HG03097 (cell line): ENCODE data around the gene TNNI3.
A peak's percentile ranks its signal among the peaks of the same experiment; 100 is the strongest.
"Not testable (repeated sequence)": the region's sequence is repeated elsewhere in the genome, so short reads cannot be mapped to it uniquely, and the experiment has no call there.

Experiments
- ATAC-seq: cut with Tn5 transposase; IDR thresholded peaks from one replicate; pipeline ENCODE4 v1.9.1; 2021; ENCODE audit not compliant: unreplicated experiment, low FRiP score

TNNI3 gene

DNA sequence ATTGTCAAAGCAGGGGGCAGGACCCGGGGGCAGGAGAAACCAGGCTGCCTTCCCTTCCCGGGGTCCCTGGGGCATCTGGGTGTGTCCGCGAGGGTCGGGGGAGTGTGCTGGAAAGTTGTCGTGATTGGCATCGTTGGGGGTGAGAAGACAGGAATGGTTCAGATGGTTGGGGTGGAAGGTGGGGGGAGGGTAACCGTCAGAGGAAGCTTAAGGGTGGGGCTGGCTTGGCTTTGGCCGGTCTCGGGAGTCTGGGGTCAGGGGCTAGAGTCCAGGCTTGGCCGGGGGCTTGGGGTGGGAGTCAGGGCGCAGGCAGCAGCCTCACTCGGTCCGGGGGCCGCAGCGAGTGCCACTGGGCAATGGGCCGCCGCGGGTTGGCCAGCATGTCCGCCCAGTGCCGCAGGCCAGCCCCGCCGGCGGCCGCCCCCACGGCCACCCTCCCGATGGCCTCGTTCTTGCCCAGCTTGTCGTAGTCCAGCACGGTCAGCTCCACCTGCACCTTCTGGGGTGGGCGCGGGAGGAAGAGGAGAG lies 15.7 kb upstream of the TNNI3 start:
- ATAC-seq = no peak

DNA sequence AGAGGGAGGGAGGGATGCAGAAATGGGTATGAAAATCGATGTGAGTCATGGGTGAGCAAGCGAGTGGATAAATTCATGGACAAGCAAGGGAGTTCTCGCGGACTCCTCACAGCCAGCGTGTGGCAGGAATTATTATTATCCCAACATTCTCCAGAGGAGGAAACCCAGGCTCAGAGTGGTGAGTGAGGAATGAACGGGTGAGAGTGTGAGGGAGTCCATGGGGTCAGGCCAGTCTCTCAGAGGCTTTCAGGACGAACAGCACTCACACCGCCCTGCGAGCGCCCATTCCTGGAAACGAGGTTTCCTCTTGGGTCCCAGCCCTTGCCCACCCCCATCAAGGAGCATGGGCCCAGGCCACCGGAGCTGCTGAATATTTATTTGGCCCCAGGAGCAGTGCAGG lies 15.2 kb upstream of the TNNI3 start:
- ATAC-seq = no peak

DNA sequence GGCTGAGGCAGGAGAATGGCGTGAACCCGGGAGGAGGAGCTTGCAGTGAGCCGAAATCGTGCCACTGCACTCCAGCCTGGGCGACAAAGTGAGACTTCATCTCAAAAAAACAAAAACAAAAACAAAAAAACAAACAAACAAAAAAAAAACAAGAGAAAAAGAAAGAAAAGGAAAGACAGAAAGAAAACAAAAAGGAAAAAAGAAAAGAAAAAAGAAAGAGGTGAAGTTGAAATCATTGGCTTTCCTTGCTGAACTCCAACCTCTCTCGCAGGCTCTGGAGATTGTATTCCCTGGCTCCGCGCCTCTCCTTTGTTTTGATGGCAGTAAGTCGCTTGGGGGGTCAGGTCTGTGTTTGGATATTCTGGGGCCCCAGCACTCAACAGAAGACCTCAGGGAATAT lies 14.8 kb upstream of the TNNI3 start:
- ATAC-seq = not testable (repeated sequence)

DNA sequence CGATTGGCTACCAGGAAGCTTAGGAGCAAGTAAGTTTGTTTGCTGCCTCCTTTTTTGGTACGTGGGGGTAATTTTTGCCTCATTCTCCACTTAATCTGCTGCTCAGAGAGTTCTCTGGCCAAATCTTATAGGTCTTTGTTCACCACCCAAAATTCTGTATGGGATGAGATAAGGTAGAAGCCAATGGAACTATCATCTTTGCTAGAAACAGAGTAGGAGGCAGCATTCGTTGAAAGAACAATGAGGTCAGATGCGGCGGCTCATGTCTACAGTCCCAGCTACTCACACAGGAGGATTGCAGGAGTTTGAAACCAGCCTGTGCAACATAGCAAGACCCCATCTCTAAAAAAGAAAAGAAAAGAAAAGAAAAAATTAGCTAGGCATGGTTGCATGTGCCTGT lies 13.9 kb upstream of the TNNI3 start:
- no peak for ATAC-seq

DNA sequence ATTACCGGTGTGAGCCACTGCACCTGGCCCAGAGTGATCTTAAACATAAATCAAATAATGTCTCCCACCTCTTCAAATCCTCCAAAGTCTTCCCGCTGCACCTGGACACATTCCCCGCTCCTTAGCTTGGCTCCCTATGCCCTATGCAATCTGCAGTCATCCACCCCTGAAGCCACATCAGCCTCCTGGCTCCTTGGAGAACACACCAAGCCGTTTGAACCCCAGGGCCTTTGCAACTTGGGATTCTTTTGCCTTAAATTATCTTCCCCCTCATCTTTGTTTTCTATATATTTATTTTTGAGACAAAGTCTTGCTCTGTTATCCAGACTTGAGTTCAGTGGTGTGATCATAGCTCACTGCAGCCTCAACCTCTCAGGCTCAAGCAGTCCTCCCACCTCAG lies 11.6 kb upstream of the TNNI3 start:
- no peak for ATAC-seq

DNA sequence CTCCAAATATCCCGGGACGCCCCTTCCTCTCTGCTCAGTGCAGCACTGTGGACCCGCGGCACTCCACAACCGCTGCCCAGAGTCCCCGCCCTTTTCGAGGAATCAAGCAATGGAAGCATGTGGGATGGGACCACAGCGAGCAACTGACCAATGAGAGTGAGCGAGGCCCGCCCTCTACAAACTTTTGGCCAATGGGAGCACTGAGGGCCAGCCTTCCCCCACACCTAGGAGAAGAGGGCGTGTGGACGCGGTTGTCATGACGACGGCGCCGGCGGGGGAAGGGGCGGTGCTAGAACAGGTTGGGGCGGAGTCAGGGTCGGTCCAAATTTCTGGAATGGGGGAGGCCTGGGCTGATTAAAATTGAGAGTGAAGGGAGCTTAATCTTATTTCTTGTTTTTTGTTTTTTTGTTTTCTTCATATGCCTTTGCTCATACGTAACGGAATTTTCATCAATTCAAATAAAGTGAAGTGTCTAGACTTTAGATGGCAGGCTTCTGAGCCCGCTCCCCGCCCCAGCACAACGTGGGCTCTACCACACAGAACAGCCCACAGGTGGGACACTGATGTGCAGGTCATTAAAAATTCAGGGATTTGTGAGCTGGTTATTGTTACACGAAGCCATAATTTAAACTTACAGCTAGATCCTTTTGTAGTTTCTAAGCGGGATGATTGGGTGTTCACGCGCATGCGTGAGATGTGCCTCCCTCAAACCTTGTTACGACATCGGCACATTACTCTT lies 9.2 kb upstream of the TNNI3 start, which contains the start of gene DNAAF3:
Gene DNAAF3 (minus strand): TSS at position 84 of the 739 bp plus-strand sequence. CDS start 200 bp downstream, outside the sequence.
- peak; percentile 86 for ATAC-seq

GRCh38 chr19:55165952-55166529 lies 8.5 kb upstream of the TNNI3 start:
- ATAC-seq = peak; percentile 20

GRCh38 chr19:55161571-55162322 lies 4.2 kb upstream of the TNNI3 start:
- no peak for ATAC-seq

DNA sequence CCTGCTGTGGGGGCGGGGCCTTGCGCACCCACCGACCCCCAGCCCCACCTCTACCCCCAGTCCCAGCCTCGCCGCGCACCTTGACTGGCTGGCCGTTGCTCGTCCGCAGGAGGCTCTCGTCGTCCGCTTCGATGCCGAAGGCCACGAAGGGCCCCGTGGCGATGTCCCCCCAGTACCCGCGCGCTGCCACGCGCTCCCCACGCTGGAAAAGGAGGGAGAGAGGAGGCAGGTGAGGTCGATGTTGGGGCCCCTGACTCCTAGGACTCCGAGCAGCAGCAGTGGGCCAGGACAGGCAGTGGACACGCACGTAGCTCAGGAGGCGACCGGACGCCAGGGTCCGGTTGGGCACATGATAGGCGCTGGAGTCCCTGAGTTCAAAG lies 3.4 kb upstream of the TNNI3 start:
- no peak for ATAC-seq

DNA sequence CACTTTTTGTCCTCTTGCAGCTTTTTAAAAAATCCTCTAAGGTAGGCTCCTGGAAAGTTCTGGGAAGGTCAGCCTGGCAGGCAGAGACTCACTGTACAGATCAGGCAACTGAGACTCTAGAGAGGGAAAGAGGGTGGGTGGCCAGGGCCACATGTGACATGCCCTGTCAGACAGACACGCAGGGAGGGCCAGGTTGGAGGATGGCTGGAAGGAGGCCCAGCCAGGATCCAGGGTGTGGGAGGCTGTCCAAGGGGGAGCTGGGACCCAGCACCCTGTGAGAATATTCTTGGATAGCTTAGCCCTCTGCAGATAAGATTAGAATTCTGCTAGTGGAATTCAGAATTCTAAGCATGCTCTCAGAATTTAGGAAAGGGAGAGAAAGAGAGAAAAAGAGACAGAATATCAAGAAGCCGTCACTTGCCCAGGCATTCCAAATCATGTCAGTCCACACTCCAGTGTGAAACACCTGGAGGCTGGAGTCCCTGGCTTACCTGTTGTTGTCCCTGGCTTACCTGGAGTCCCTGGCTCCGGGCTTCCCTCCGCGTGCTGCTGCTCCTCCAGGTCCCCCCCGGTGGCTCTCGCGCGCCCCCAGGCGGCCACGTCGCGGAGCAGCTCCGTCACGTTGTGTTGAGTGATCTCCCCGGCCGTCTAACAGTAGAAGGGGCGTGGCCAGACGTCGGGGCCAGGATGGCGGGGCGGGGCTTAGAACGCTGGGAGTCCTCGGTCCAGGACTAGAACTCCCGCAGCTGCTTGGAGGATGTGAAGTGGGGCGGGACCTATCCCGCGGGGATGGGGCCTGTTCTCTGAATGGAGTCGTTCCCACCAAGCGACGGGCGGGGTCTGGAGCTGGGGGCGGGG lies 2.8 kb upstream of the TNNI3 start:
- ATAC-seq = peak; percentile 76

- ATAC-seq = no peak
Observed at GRCh38 chr19:55158848-55159749, 1.6 kb upstream of the TNNI3 start.

DNA sequence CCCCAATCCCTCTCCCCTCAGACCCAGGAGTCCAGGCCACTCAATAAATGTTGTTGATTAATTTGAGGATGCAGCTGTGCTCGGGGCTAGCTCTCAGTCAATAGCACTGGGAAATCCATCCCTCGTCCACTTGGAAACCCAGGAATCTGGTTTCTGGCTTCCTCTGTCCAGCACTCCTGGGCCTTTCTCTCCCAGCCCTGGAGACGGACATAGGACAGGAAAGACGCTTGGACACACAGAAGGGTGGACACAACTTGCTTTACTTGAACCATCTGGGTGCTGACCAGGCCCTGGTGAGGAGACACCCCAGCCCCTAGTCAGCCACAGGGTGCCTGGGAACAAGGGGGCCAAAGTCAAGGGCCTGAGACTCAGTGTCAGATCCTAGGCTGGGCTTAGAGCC lies 891 bp upstream of the TNNI3 start:
- ATAC-seq = no peak

- no peak for ATAC-seq
Observed at GRCh38 chr19:55156202-55157063, 1.1 kb downstream of the TNNI3 start.

GRCh38 chr19:55155784-55156183 lies 1.7 kb downstream of the TNNI3 start:
- not testable (repeated sequence) for ATAC-seq

DNA sequence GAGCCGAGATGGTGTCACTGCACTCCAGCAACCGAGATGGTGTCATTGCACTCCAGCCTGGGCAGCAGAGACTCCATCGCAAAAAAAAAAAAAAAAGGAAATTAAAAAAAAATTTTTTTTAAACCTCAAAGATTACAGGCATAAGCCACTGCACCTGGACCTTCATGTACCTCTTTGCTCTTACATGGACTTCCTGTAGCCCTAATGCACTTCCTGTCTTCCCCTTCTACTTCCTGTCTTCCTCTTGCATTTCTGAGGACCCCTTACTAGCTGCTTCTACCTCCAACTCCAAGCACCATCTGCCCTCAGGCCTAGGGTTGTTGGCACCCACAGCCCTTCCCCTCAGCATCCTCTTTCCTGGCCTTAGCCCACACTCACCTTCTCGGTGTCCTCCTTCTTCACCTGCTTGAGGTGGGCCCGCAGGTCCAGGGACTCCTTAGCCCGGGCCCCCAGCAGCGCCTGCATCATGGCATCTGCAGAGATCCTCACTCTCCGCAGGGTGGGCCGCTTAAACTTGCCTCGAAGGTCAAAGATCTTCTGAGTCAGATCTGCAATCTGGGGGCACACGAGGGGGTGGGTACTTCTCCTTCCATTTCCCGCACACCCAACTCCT lies 3.8 kb downstream of the TNNI3 start:
- no peak for ATAC-seq

DNA sequence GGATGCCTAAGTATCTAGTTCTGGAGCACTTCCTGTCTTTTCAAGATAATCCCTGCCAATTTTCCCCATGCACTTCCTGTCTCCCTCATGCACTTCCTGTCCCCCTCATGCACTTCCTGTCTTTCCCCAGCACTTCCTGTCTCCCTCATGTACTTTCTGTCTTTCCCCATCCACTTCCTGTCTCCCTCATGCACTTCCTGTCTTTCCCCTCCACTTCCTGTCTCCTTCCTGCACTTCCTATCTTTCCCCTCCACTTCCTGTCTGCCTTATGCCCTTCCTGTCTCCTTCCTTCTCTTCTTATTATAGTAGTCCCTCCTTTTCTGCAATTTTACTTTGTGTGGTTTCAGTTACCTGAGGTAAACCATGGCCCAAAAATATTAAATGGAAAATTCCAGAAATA lies 5.5 kb downstream of the TNNI3 start:
- ATAC-seq = no peak

GRCh38 chr19:55149078-55150003 lies 8.2 kb downstream of the TNNI3 start, which contains the start of gene TNNT1:
TSS of gene TNNT1 (minus strand) at chr19:55149206. CDS start at chr19:55147157, 2,049 bp downstream.
- ATAC-seq = no peak
